Measurements from ENCODE around the gene SMARCB1. TPM values are rescaled to one million over a fixed set of nuclear protein-coding genes. Genes with fewer than 3 reads are reported as not detected.

The SMARCB1 gene
- total and polyA plus RNA-seq, 2 donors (not counting 1 experiment from before 2014, with no cell fraction given): 20.5 to 86.4 TPM

GRCh38 chr22:23845265-23846080, 58.7 kb downstream of the SMARCB1 start:
- no peaks in the 10 kb centered on the region for H3K27me3 ChIP-seq (ENCODE audit: control insufficient read depth, insufficient read depth, low read length)
- H3K9me3 ChIP-seq (ENCODE audit: control insufficient read depth, insufficient read depth, low read depth, low read length): no peaks in the 10 kb centered on the region
- no peak for DNase-seq (ENCODE audit: low read depth in 2 of 2)
- no peak overlapping the region for H2AFZ ChIP-seq (ENCODE audit: low read length)
- H4K20me1 ChIP-seq (ENCODE audit: control insufficient read depth, extremely low read depth, insufficient read depth, low read length): no peaks in the 10 kb centered on the region
- H3K9ac ChIP-seq (ENCODE audit: insufficient read depth, low read length): no peak overlapping the region
- no peak overlapping the region for H3K4me2 ChIP-seq (ENCODE audit: extremely low read depth, insufficient read depth, low read length)
- H3K4me1 ChIP-seq (ENCODE audit: control insufficient read depth, extremely low read depth, insufficient read depth, low read length): peaks cover 12% of the 10 kb centered on the region
- TF ChIP-seq CTCF (conservative IDR thresholded peaks at IDR 0.05 in 1 of 2, IDR thresholded peaks at IDR 0.05 in 1 of 2; ENCODE audit: low read depth in 1 of 2, low read length in 2 of 2) (no peak), EZH2 (IDR thresholded peaks at IDR 0.05; ENCODE audit: low read length, missing control alignments) (no peak)
- H3K4me3 ChIP-seq (replicated peaks in 1 of 4; ENCODE audit: control extremely low read depth in 1 of 4, insufficient read depth in 1 of 4, low read depth in 3 of 4, low read length in 4 of 4): no peak overlapping the region
- H3K79me2 ChIP-seq (ENCODE audit: control insufficient read depth, insufficient read depth, low read length): no peaks in the 10 kb centered on the region
- no peak overlapping the region for H3K27ac ChIP-seq (ENCODE audit: insufficient read depth, low read length)
- H3K36me3 ChIP-seq (ENCODE audit: control insufficient read depth, insufficient read depth, low read length): no peaks in the 10 kb centered on the region

GRCh38 chr22:23846081-23846469, 59.3 kb downstream of the SMARCB1 start:
- no peaks in the 10 kb centered on the region for H4K20me1 ChIP-seq (ENCODE audit: control insufficient read depth, extremely low read depth, insufficient read depth, low read length)
- no peak overlapping the region for H3K4me3 ChIP-seq (replicated peaks in 1 of 4; ENCODE audit: control extremely low read depth in 1 of 4, insufficient read depth in 1 of 4, low read depth in 3 of 4, low read length in 4 of 4)
- no peak overlapping the region for H2AFZ ChIP-seq (ENCODE audit: low read length)
- no peaks in the 10 kb centered on the region for H3K79me2 ChIP-seq (ENCODE audit: control insufficient read depth, insufficient read depth, low read length)
- H3K4me2 ChIP-seq (ENCODE audit: extremely low read depth, insufficient read depth, low read length): no peak overlapping the region
- no peaks in the 10 kb centered on the region for H3K27me3 ChIP-seq (ENCODE audit: control insufficient read depth, insufficient read depth, low read length)
- no peak for DNase-seq (ENCODE audit: low read depth in 2 of 2)
- H3K27ac ChIP-seq (ENCODE audit: insufficient read depth, low read length): no peak overlapping the region
- no peak overlapping the region for H3K9ac ChIP-seq (ENCODE audit: insufficient read depth, low read length)
- no peaks in the 10 kb centered on the region for H3K9me3 ChIP-seq (ENCODE audit: control insufficient read depth, insufficient read depth, low read depth, low read length)
- TF ChIP-seq EZH2 (IDR thresholded peaks at IDR 0.05; ENCODE audit: low read length, missing control alignments): no peak
- TF ChIP-seq CTCF (conservative IDR thresholded peaks at IDR 0.05 in 1 of 2, IDR thresholded peaks at IDR 0.05 in 1 of 2; ENCODE audit: low read depth in 1 of 2, low read length in 2 of 2): no peak
- H3K36me3 ChIP-seq (ENCODE audit: control insufficient read depth, insufficient read depth, low read length): no peaks in the 10 kb centered on the region
- H3K4me1 ChIP-seq (ENCODE audit: control insufficient read depth, extremely low read depth, insufficient read depth, low read length): peaks cover 12% of the 10 kb centered on the region

- no peaks in the 10 kb centered on the region for H3K27me3 ChIP-seq (ENCODE audit: control insufficient read depth, insufficient read depth, low read length)
- no peaks in the 10 kb centered on the region for H4K20me1 ChIP-seq (ENCODE audit: control insufficient read depth, extremely low read depth, insufficient read depth, low read length)
- no peaks in the 10 kb centered on the region for H3K9me3 ChIP-seq (ENCODE audit: control insufficient read depth, insufficient read depth, low read depth, low read length)
- no peak overlapping the region for H3K4me2 ChIP-seq (ENCODE audit: extremely low read depth, insufficient read depth, low read length)
- no peak overlapping the region for H2AFZ ChIP-seq (ENCODE audit: low read length)
- H3K79me2 ChIP-seq (ENCODE audit: control insufficient read depth, insufficient read depth, low read length): no peaks in the 10 kb centered on the region
- DNase-seq (ENCODE audit: low read depth in 2 of 2): no peak
- H3K27ac ChIP-seq (ENCODE audit: insufficient read depth, low read length): no peak overlapping the region
- H3K4me1 ChIP-seq (ENCODE audit: control insufficient read depth, extremely low read depth, insufficient read depth, low read length): peaks cover 12% of the 10 kb centered on the region
- TF ChIP-seq CTCF (conservative IDR thresholded peaks at IDR 0.05 in 1 of 2, IDR thresholded peaks at IDR 0.05 in 1 of 2; ENCODE audit: low read depth in 1 of 2, low read length in 2 of 2) (no peak), EZH2 (IDR thresholded peaks at IDR 0.05; ENCODE audit: low read length, missing control alignments) (no peak)
- no peaks in the 10 kb centered on the region for H3K36me3 ChIP-seq (ENCODE audit: control insufficient read depth, insufficient read depth, low read length)
- no peak overlapping the region for H3K4me3 ChIP-seq (replicated peaks in 1 of 4; ENCODE audit: control extremely low read depth in 1 of 4, insufficient read depth in 1 of 4, low read depth in 3 of 4, low read length in 4 of 4)
- H3K9ac ChIP-seq (ENCODE audit: insufficient read depth, low read length): no peak overlapping the region
Measured at GRCh38 chr22:23847310-23847920, 60.6 kb downstream of the SMARCB1 start.

Data from fibroblast of lung (primary cell).